MM.1S (cell line): ENCODE results near the gene SNX18.

ENCODE experiments used
- DNase-seq: peaks from one replicate; pipeline ENCODE4 v3.0.0-alpha.2; 2015
- H2AFZ ChIP-seq: fragments of 300-600 bp; sonication (generic); 2 replicates; pipeline ENCODE4 v1.6.0; 2016; ENCODE audit warnings: antibody characterized with exemption, low read length
- H3F3A ChIP-seq: fragments of 300-600 bp; sonication (generic); 2 replicates; pipeline ENCODE4 v1.6.1; 2016; ENCODE audit warnings: mild to moderate bottlenecking, antibody characterized with exemption, low read length, moderate library complexity, mixed read lengths; ENCODE audit not compliant: insufficient read depth
- H3K27ac ChIP-seq: fragments of 300-600 bp; sonication (generic); 2 replicates; pipeline ENCODE4 v1.5.1; 2016; ENCODE audit warnings: mild to moderate bottlenecking, low read length
- H3K27me3 ChIP-seq: fragments of 300-600 bp; sonication (generic); replicated peaks from 2 replicates; pipeline ENCODE4 v1.6.0; 2016; ENCODE audit warnings: low read length; ENCODE audit not compliant: insufficient read depth
- H3K36me3 ChIP-seq: fragments of 300-600 bp; sonication (generic); replicated peaks from 2 replicates; pipeline ENCODE4 v1.6.1; 2016; ENCODE audit warnings: mild to moderate bottlenecking, low read length, mixed read lengths; ENCODE audit not compliant: insufficient read depth
- H3K4me1 ChIP-seq: fragments of 300-600 bp; sonication (generic); 2 replicates; pipeline ENCODE4 v1.6.1; 2016; ENCODE audit warnings: low read length, mixed read lengths
- H3K4me2 ChIP-seq: fragments of 300-600 bp; sonication (generic); 2 replicates; pipeline ENCODE4 v1.6.0; 2016; ENCODE audit warnings: low read depth, low read length
- H3K4me3 ChIP-seq: fragments of 300-600 bp; sonication (generic); 2 replicates; pipeline ENCODE4 v1.5.1; 2016; ENCODE audit warnings: low read length, mixed read lengths
- H3K79me2 ChIP-seq: fragments of 300-600 bp; sonication (generic); 2 replicates; pipeline ENCODE4 v1.6.1; 2016; ENCODE audit warnings: mixed run types, low read length, mixed read lengths
- H3K9ac ChIP-seq: fragments of 300-600 bp; sonication (generic); 2 replicates; pipeline ENCODE4 v1.6.1; 2016; ENCODE audit warnings: low read length, mixed read lengths
- H3K9me2 ChIP-seq: fragments of 300-600 bp; sonication (generic); replicated peaks from 2 replicates; pipeline ENCODE4 v1.6.1; 2016; ENCODE audit warnings: mild to moderate bottlenecking, low read length, mixed read lengths; ENCODE audit not compliant: insufficient read depth
- H3K9me3 ChIP-seq: fragments of 300-600 bp; sonication (generic); replicated peaks from 2 replicates; pipeline ENCODE4 v1.6.1; 2016; ENCODE audit warnings: mild to moderate bottlenecking, low read length, mixed read lengths; ENCODE audit not compliant: insufficient read depth
- H4K20me1 ChIP-seq: fragments of 300-600 bp; sonication (generic); 2 replicates; pipeline ENCODE4 v1.6.1; 2016; ENCODE audit warnings: mild to moderate bottlenecking, low read length, moderate library complexity, mixed read lengths; ENCODE audit not compliant: insufficient read depth
- CTCF ChIP-seq: fragments of 300-600 bp; sonication (generic); IDR thresholded peaks from 2 replicates; pipeline ENCODE4 v1.5.1; 2016; ENCODE audit warnings: antibody characterized with exemption, low read length, mixed read lengths
- EZH2 ChIP-seq: fragments of 300-600 bp; sonication (generic); optimal IDR thresholded peaks from 2 replicates; pipeline ENCODE3; 2017; ENCODE audit warnings: low read depth, mild to moderate bottlenecking, antibody characterized with exemption, low read length, mixed read lengths
- EZH2phosphoT487 ChIP-seq: fragments of 300-600 bp; sonication (generic); IDR thresholded peaks from 2 replicates; pipeline ENCODE4 v1.6.1; 2018; ENCODE audit warnings: antibody characterized with exemption, low read length

Gene SNX18

GRCh38 chr5:54517512-54518145, at the start of gene SNX18:
Gene SNX18 (plus strand): TSS chr5:54517759. CDS start chr5:54517953, 194 bp downstream.
- TF ChIP-seq EZH2phosphoT487 (no peak), CTCF (peak; percentile 88), EZH2 (no peak)
- peak within 1 kb of the TSS; percentile 81 for H3K4me2 ChIP-seq
- H3K9ac ChIP-seq = peak within 1 kb of the TSS; percentile 80
- no peaks in the 10 kb centered on the region for H4K20me1 ChIP-seq
- H3K4me3 ChIP-seq = peak within 1 kb of the TSS; percentile 69
- no peaks in the 10 kb centered on the region for H3K9me3 ChIP-seq
- peak; percentile 95 for DNase-seq
- H2AFZ ChIP-seq = peak within 1 kb of the TSS; percentile 55; the same call in 1 of the 2 replicates
- H3K4me1 ChIP-seq = peaks cover 26% of the 10 kb centered on the region
- no peaks in the 10 kb centered on the region; the same call in 1 of the 2 replicates for H3K36me3 ChIP-seq
- peak within 1 kb of the TSS; percentile 56; the same call in 1 of the 2 replicates for H3K27ac ChIP-seq
- H3K79me2 ChIP-seq = peaks cover 49% of the 10 kb centered on the region
- H3K9me2 ChIP-seq = no peaks in the 10 kb centered on the region
- no peaks in the 10 kb centered on the region for H3K27me3 ChIP-seq
- peaks cover 21% of the 10 kb centered on the region for H3F3A ChIP-seq

- TF ChIP-seq CTCF (no peak), EZH2phosphoT487 (no peak), EZH2 (no peak)
- H3K9ac ChIP-seq = peak overlapping the region; percentile 51
Measured at GRCh38 chr5:54469622-54470021, 47.9 kb upstream of the SNX18 start.

GRCh38 chr5:54470128-54470527, 47.4 kb upstream of the SNX18 start:
- H2AFZ ChIP-seq = peak overlapping the region; percentile 73
- H3K4me1 ChIP-seq = no peaks in the 10 kb centered on the region
- peak overlapping the region; percentile 71; the same call in 1 of the 2 replicates for H3K27ac ChIP-seq
- DNase-seq = no peak
- peak overlapping the region; percentile 51; the same call in 1 of the 2 replicates for H3K9ac ChIP-seq
- H3F3A ChIP-seq = peaks cover 11% of the 10 kb centered on the region; the same call in 1 of the 2 replicates
- H3K27me3 ChIP-seq = no peaks in the 10 kb centered on the region
- H4K20me1 ChIP-seq = no peaks in the 10 kb centered on the region
- no peak for TF ChIP-seq CTCF
- no peak for TF ChIP-seq EZH2
- no peak for TF ChIP-seq EZH2phosphoT487
- H3K4me3 ChIP-seq = peak overlapping the region; percentile 39
- no peaks in the 10 kb centered on the region for H3K36me3 ChIP-seq
- no peaks in the 10 kb centered on the region for H3K9me3 ChIP-seq
- H3K4me2 ChIP-seq = peak overlapping the region; percentile 46
- no peaks in the 10 kb centered on the region for H3K79me2 ChIP-seq
- no peaks in the 10 kb centered on the region for H3K9me2 ChIP-seq

More at GRCh38 chr5:54469622-54470021, 47.9 kb upstream of the SNX18 start:
- Histone ChIP-seq H3F3A (peaks cover 11% of the 10 kb centered on the region; the same call in 1 of the 2 replicates), H3K79me2 (no peaks in the 10 kb centered on the region), H3K9me3 (no peaks in the 10 kb centered on the region), H4K20me1 (no peaks in the 10 kb centered on the region), H3K36me3 (no peaks in the 10 kb centered on the region), H3K4me2 (peak overlapping the region; percentile 46), H3K4me1 (no peaks in the 10 kb centered on the region), H3K4me3 (peak overlapping the region; percentile 39), H3K27ac (peak overlapping the region; percentile 71), H3K27me3 (no peaks in the 10 kb centered on the region), H2AFZ (peak overlapping the region; percentile 73), H3K9me2 (no peaks in the 10 kb centered on the region)
- peak; percentile 59 for DNase-seq
